HG03342 (cell line): Measurements from ENCODE around the gene UBXN4.
"Not testable (repeated sequence)": the region's sequence is repeated elsewhere in the genome, so short reads cannot be mapped to it uniquely, and the experiment has no call there.

Experiments used
- ATAC-seq: cut with Tn5 transposase; IDR thresholded peaks from one replicate; pipeline ENCODE4 v1.9.1; 2021; ENCODE audit warnings: mild to moderate bottlenecking, moderate library complexity; ENCODE audit not compliant: unreplicated experiment

UBXN4 gene

DNA sequence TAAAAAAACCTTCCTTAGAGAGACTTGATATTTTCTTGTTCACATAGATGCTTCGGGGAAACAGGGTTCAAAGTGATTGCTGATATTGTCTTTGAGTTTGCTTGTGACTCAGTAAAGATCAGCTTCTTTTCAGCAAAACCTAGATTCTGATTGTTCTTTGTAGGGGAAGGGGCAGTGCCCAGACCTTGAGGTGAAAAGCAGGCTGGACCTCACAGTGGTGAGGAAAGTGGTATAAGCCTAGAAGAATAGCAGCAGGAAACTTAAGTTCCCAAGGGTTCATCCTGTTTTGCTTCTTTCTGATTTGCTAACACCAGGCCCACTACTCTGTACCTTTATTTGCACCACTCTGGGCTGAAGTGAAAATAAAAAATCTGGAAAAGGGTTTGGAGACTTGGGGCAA, 20.9 kb downstream of the UBXN4 start:
- ATAC-seq = no peak

DNA sequence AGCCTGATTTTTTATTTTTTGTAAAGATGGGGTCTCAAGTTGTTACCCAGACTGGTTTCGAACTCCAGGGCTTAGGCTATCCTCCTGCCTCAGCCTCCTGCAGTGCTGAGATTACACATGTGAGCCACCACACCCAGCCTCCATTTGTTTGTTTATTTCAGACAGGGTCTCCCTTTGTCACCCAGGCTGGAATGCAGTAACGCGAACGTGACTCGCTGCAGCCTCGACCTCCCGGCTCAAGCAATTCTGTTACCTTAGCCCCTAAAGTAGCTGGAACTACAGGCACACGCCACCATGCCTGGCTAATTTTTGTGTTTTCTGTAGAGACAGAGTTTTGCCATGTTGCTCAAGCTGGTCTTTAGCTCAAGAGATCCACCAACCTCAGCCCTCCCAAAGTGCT, 27.2 kb downstream of the UBXN4 start:
- no peak for ATAC-seq

DNA sequence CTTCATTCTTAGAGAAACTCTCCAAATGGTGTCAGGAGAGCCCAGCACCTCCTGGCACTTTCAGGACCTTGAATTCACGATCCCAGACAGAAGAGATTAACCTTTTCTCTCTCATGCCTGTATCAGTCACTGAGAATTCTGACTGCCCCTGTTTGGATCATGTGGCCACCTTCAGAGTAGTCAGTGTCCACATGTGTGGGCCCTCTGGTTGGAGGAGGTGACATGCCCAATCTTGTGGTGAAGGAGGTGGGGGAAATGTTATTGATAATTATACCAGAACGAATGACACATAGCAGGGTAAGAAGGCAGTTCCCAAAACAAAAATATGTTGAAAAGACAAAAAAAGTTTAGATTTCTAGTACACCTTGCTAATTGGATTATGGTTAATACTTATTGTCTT, 31.7 kb downstream of the UBXN4 start:
- no peak for ATAC-seq

DNA sequence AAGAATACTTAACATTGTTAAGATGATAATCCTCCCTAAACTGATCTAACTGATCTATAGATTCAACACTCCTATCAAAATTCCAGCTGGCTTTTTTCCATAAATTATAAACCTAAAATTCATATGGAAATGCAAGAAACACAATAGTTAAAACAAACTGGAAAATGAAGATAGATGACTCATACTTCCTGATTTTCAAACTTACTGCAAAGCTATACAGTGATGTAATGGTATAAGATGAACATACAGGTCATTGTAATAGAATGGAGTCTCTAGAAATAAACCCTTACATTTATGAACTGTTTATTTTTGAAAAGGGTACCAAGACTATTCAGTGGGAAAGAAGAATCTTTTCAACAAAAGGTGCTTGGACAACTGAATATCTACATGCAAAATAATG, 32.3 kb downstream of the UBXN4 start:
- ATAC-seq = no peak

DNA sequence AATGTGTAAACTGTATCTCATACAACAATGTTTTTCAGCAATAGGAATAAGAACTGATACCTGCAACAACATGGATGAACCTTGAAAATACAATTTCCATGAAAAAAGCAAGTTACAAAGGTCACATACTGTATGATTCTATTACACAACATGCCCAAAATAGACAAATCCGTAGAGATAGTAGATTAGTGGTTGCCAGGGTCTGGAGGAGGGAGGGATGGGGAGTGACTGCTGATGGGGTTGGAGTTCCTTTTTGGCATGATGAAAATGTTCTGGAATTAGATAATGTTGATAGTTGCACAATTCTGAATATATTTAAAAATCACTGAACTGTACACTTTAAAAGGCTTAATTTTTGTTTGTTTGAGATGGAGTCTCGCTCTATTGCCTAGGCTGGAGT, 33.8 kb downstream of the UBXN4 start:
- no peak for ATAC-seq

DNA sequence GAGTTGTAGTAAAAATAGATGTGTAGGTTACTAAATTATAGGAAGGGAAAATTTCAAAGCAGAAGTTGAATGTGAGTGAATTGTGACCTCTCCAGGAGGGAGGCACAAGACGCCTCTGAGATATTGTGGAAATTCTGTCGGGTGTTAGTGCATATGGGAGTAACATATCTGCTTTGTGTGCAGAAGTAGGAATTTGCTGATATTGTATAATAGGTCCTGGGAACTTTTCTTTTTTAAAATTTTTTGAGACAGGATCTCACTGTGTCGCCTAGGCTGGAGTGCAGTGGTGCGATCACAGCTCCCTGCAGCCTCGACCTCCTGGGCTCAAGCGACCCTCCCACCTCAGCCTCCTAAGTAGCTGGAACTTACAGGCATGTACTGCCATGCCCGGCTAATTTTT, 34.7 kb downstream of the UBXN4 start:
- ATAC-seq = no peak

DNA sequence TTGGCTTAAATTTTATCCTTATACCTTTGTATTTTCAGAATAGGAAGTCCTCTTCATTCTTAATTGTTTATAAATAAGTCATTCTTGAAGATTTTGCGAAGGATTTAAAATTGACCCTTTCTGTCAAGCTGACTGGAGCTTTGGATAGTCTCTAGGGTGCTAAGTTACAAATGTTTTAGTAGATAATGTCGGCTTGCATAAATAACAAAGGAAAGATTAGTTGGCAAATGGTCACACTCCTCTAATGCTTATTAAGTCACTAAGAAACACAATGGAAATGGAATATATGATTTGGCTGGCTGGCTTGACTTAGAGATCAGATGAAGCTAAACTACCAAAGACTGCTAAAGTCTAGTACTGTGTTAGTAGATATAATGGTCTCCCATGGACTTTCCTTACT, 40.6 kb downstream of the UBXN4 start:
- ATAC-seq = no peak

DNA sequence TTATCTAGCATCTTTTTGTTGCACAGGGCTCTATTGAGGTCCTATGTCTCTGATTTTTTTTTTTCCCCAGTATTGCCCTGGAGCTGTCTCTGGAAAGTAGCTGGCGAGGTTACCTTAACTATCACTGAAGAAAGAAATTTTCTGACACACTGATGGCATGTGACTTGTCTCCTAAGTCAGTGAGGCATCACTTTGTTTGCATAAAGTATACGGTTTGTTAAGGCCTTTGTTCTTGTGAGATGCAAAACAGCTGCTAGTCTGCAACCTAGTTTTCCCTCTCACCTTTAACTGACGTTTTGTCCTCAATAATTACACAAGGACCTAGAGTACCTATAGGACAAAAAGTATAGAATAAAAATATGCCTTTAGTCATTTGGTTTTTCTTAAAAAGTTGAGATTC, 41.8 kb downstream of the UBXN4 start:
- peak; percentile 78 for ATAC-seq

DNA sequence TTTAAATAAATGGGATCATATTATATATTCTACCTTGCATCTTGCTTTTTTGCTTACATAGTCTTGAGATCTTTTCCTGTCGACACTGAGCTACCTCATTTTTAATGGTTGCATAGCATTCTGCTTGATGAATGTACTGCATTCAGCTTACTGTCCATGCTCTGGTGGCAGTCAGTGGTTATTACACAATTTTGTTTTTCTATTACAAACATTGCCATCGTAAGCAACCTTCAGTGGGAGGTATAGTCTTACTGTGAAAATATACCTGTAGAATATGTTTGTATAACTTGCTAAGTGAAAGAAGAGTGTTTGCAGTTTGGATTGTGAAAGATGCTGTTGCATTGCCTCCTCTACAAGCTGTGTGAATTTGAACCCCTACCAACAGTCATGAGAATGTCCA, 43.4 kb downstream of the UBXN4 start:
- ATAC-seq = no peak

DNA sequence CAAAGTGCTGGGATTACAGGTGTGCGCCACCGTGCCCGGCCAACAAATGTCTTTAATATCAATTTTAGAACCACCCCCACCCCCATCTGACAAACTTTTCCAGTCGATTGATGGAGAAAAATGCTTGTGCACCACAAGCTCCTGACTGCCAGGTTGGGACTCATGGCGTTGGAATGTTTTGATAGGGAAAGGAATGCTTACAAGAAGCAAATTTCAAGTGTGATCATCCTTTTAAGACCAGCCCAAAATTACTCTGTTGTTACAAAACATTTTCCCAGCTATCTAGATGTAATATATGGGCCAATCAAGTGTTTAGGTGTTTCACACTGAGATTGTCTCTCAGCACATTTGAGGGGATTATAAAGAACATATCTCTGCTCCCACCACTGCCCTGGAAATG, 45.2 kb downstream of the UBXN4 start:
- ATAC-seq = no peak

DNA sequence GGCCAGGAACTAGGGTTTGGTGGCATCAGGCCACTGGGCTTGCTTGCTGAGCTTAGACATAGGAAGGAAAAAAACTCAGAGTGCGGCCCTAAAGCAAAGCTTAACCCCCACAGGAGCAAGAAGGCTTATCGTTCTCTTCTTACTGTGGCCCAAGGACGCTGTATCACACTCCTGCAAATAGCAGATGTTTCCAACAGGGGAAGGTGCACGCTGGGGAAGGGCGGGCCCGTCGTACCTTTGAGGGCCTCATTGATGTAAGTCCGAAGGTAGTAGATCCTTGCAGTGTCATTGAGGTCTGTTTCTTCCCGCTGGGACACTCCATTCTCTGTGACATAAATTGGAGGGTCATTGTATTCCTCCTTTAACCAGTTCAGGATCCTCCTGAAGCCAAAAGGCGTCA, 48.8 kb downstream of the UBXN4 start:
- ATAC-seq = no peak

DNA sequence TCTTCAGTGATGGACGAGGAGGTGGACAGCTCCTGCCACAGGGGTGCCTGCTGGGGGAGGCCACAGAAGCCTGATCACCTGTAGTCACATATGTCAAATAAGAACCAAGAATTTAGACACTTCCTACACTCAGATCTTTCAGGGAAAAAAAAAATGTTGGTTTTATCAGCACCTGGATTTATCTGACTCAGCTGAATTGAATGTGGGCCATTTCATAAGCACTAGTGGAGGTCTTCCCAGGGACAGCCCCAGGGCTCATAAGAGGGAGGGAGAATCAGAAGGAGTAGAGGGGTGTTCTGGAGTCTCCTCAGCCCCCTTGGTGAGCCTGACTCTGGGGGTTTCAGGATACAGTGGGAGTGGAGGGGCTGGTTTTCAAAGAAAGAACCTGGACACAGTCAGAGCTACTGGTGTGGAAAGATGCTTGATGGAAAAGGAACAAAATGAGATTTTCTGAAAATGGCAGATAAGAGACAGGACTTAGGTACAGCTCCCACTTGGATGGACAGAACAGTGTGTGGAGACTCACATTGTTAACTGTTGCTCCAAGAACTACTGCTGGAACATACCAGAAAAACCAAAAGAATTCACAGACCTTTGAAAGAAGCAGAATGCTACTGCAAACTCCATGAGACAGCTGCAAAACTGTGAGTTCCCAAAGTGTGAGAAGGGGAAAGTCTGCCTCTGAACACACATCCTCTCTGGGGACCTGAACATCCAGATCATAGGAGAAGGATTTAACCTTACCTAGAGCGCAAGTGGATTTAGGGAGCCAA, 49.9 kb downstream of the UBXN4 start:
- ATAC-seq = no peak

DNA sequence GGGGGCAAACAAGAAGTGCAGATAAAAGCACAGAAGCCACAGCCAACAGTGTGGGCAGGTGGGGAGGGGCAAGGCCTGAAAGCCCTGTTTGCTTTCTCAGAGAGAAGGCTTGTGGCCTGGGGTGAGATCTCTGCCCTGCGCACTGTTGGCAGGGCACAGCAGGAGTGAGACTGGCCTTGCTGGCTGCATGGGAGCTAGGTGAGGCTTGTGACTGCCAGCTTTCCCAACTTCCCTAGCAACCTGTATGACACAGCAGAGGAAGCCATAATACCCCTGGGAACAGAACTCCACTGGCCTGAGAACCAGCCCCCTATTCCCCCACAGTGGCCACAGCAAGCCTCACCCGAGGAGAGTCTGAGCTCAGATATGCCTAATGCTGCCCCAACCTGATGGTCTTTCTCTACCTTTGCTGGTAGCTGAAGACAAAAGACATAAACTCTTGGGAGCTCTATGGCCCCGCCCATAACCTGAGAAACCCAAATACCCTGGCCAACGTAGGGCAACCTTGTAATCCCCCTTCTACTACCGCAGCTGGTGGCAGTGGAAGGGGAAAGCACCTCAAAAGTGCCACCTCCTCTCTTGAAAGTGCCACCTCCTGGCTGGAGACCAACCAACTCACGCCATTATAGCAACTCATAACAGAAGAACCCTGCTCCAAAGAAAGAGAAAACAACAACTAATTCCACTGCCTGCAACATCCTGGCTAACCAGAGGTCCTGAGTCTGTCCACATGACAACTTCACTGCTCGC, 50.9 kb downstream of the UBXN4 start:
- no peak for ATAC-seq

DNA sequence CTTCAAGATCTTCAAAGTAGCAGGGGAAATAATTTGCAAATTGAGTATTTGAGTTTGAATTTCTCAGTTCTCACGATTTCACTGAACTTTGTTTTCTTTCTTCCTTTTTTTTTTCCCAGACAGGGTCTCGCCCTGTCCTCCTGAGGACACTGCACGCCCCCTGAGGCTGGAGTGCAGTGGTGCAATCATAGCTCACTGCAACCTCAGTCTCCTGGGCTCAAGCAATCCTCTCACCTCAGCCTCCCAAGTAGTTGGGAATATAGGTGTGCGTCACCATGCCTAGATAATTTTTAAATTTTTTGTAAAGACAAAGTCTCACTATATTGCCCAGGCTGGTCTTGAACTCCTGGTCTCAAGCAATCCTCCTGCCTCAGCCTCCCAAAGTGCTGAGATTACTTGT, 54.0 kb downstream of the UBXN4 start:
- not testable (repeated sequence) for ATAC-seq

DNA sequence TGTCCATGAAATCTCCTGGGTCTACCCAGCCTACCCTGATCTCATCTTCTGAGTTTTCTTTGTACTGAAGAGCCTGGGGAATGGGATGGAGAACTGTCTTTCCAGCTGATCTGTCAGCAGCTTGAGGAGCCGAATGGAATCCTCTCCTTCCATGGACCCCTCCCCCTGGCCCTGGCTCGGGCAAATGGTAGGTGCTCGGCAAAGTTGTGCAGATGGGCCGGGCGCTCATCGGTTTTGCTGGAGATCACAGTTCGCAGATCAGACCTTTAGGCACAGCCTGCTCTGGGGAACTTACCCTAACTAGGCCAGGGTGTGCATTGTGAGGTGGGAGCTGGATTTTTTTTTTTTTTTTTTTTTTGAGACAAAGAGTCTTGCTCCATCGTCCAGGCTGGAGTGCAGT, 55.0 kb downstream of the UBXN4 start:
- no peak for ATAC-seq

DNA sequence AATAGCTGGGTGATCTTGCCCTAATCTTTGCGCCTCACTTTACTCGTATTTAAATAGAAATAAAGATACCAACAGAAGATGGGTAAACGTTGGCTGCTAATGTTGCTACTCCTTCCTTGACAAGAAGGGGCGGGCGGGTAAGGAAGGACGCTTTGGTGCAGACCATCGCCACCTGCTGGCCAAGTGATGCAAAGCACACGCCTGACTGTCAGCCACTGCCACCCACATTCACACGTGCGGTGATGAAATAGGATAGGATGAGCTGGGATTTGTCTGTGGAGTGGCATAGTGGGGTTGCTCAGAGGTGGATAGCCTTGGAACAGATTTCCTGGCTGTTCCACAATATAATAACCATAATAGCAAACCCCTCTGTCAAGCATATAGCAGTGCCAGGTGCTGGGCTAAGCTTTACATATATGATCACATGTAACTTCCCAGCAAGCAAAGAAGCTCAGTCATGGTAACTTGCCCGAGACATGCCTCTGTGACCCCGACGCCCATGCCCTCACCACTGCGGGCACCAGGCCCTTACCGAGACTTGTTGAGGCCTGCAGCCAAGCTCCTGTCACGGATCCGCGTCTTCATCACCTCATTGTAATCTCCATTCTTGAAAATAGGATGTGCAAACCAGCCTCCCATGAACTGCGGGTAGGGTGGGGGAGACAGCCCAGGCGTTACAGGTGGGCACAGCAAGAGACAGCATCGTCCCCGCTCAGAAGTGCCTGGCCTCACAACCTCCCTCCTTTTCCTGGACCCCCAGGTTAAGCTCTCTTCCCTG, 56.0 kb downstream of the UBXN4 start:
- peak; percentile 67 for ATAC-seq

DNA sequence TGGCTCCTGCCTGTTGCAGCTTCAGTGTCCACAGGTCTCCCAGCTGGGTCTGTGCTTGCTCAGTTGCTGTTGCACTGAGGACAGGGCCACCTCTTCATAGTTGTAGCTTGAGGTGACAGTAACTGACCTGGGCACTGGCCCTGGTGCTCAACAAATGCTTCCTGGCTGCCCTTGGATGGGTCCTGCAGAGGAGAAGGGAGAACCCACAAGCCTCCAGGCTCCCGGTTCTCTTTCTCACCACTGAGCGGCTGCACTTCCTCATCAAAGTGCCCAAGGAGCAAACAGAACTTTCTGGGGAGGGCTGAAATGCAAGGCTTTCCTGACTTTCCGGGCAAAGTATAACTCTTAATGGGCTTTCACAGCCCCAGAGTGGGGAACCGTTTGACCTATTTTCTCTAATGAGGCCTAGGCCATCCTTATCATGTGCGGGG, 56.6 kb downstream of the UBXN4 start:
- no peak for ATAC-seq

DNA sequence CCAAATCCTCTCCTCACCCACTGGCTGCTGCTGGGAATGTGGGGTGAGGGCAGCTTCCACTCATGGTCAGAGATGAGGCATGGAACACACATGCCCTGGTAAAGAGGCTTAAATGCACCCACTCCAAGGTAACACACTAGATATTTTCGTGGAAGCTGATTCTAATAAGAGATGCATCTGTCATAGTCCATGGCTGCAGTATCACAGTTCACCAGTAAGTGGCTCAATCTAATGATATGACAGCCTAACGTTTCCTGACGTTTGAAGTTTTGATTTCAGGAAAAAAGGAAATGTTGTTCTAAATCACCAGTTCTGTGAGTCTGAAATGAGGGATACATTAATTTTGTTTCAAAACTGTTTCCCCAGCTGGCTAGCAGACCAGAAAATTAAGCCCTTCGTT, 57.1 kb downstream of the UBXN4 start:
- no peak for ATAC-seq

DNA sequence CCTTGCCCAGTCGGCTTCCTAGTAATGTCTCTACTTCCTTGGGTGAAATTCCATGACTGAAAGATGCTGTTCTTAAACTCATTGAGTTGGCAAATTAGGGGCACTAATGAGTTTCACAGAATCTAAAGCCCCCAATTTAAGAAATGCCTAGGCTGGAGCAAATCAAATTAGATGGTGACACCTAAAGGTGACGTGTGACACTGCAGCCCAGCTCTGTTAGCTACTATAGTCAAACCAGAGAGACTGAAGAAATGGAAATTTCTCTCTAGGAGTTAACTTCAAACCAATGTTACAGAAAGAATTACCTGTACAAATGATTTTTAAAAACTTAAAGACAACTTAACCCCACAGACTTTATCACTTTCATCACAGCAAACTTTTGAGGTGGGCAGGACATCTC, 58.1 kb downstream of the UBXN4 start:
- ATAC-seq = no peak

DNA sequence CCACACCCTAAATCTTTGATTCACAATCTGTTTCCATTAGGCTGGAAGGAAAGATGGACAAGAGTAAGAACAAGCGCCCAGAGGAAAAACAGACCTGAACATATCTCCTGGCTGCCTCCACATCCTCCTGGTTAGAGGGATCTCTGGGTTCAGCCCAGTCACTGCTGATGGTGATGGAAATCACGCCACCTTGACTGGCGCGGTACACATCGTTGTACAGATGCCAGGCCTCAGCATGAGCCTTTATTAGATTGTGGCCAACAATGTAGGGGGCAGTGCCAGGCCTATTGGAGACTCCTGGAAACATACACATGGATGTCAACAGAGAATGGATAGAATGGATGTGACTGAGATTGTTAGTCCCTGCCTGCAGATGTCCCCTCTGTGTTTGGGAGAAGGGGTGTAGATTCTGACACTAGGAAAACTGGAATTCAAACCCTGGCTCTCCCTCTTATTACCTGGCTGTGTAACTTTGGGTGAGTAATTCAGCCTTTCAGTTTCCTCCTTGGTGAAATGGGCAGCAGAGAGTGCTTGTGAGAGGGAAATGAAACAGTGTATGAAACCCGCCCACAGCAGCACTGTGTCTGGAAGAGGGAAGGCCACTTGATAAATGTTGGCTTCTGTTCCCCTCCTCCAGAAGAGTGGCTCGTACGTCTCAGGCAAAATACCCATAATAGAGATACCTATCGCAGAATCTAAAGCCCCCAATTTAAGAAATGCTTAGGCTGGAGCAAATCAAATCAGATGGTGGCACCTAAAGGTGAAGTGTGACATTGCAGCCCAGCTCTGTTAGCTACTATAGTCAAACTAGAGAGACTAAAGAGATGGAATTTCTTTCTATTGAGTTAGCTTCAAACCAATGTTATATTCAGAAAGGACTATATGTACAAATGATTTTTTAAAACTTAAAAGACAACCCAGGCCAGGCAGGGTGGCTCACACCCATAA, 59.1 kb downstream of the UBXN4 start:
- no peak for ATAC-seq

DNA sequence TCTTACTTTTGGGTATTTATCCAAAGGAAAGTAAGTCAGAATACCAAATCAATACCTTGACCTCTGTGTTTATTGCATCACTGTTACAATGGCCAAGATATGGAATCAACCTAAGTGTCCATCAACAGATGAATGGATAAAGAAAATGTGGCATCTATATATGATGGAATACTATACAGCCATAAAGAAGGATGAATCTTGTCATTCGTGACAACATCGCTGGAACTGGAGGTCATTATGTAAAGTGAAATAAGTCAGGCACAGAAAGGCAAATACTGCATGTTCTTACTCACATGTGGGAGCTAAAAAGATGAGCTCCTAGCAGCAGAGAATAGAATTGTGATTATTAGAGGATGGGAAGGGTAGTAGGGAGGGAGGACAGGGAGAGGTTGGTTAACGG, 60.7 kb downstream of the UBXN4 start:
- no peak for ATAC-seq
